ENCODE measurements around the gene TBC1D8.

The TBC1D8 gene

GRCh38 chr2:101032084-101032776, 119.0 kb downstream of the TBC1D8 start:
- DNase-seq (ENCODE audit: low read depth in 1 of 2, low spot score in 1 of 2): no peak

- DNase-seq (ENCODE audit: low read depth in 1 of 2, low spot score in 1 of 2): no peak
Measured at GRCh38 chr2:101030866-101031554, 120.2 kb downstream of the TBC1D8 start.

- no peak for DNase-seq (ENCODE audit: low read depth in 1 of 2, low spot score in 1 of 2)
Measured at GRCh38 chr2:101027852-101028251, 123.3 kb downstream of the TBC1D8 start.

GRCh38 chr2:101026923-101027469, 124.2 kb downstream of the TBC1D8 start:
- no peak for DNase-seq (ENCODE audit: low read depth in 1 of 2, low spot score in 1 of 2)

GRCh38 chr2:101026253-101026701, 124.9 kb downstream of the TBC1D8 start:
- DNase-seq (ENCODE audit: low read depth in 1 of 2, low spot score in 1 of 2): no peak

GRCh38 chr2:101025561-101025960, 125.6 kb downstream of the TBC1D8 start:
- no peak for DNase-seq (ENCODE audit: low read depth in 1 of 2, low spot score in 1 of 2)

GRCh38 chr2:101023327-101024107, 127.7 kb downstream of the TBC1D8 start:
- DNase-seq (ENCODE audit: low read depth in 1 of 2, low spot score in 1 of 2): no peak

GRCh38 chr2:101022221-101022620, 129.0 kb downstream of the TBC1D8 start:
- DNase-seq (ENCODE audit: low read depth in 1 of 2, low spot score in 1 of 2): no peak

- no peak for DNase-seq (ENCODE audit: low read depth in 1 of 2, low spot score in 1 of 2)
Measured at GRCh38 chr2:101018934-101019333, 132.2 kb downstream of the TBC1D8 start.

- no peak for DNase-seq (ENCODE audit: low read depth in 1 of 2, low spot score in 1 of 2)
Measured at GRCh38 chr2:101017371-101017770, 133.8 kb downstream of the TBC1D8 start.

GRCh38 chr2:101014264-101014857, 136.8 kb downstream of the TBC1D8 start:
- DNase-seq (ENCODE audit: low read depth in 1 of 2, low spot score in 1 of 2): no peak

GRCh38 chr2:101012706-101013181, 138.4 kb downstream of the TBC1D8 start:
- no peak for DNase-seq (ENCODE audit: low read depth in 1 of 2, low spot score in 1 of 2)

GRCh38 chr2:101012054-101012705, 139.0 kb downstream of the TBC1D8 start:
- DNase-seq (ENCODE audit: low read depth in 1 of 2, low spot score in 1 of 2): no peak

- DNase-seq (ENCODE audit: low read depth in 1 of 2, low spot score in 1 of 2): no peak
Measured at GRCh38 chr2:101011152-101011551, 140.0 kb downstream of the TBC1D8 start.

GRCh38 chr2:101007415-101008345, 143.5 kb downstream of the TBC1D8 start:
- no peak for DNase-seq (ENCODE audit: low read depth in 1 of 2, low spot score in 1 of 2)

GRCh38 chr2:101006065-101006715, 145.0 kb downstream of the TBC1D8 start:
- no peak for DNase-seq (ENCODE audit: low read depth in 1 of 2, low spot score in 1 of 2)

GRCh38 chr2:101004620-101005325, 146.4 kb downstream of the TBC1D8 start:
- no peak for DNase-seq (ENCODE audit: low read depth in 1 of 2, low spot score in 1 of 2)

- DNase-seq (ENCODE audit: low read depth in 1 of 2, low spot score in 1 of 2): no peak
Measured at GRCh38 chr2:101003278-101003775, 147.9 kb downstream of the TBC1D8 start.
